H1 (cell line): ENCODE measurements around the gene MMP20. TPM values are rescaled to one million over a fixed set of nuclear protein-coding genes. Genes with fewer than 3 reads are reported as not detected.

Source experiments
- EP300 ChIP-seq, 2 experiments: IDR thresholded peaks; 1 replicate in 1 of 2; 2 replicates in 1 of 2; pipeline ENCODE4 v1.6.1; 2011 to 2012; ENCODE audit warnings: low read depth in 2 of 2, low read length in 2 of 2, mild to moderate bottlenecking in 2 of 2, borderline replicate concordance in 1 of 2, inconsistent platforms in 1 of 2, moderate library complexity in 1 of 2
- RXRA ChIP-seq: IDR thresholded peaks from 2 replicates; pipeline ENCODE4 v1.6.1; 2011; ENCODE audit warnings: low read depth, mild to moderate bottlenecking, low read length, moderate library complexity; ENCODE audit not compliant: insufficient read depth
- polyA plus RNA-seq, 7 experiments: library from polyadenylated mRNA; depleted of rRNA in 3 of 7; stranded (reverse) in 5 of 7; unstranded in 2 of 7; fragments of >200 nt in 5 of 7; fragments of 200-250 nt in 2 of 7; gene quantifications; 1 replicate in 5 of 7; 2 replicates in 1 of 7; 4 replicates in 1 of 7; pipeline versions ENCODE4 v1.2.1 to v1.2.3, GENCODE V29; 2011 to 2013; ENCODE audit warnings: missing spikeins in 2 of 7, mixed read lengths in 2 of 7
- total RNA-seq: library from RNA; stranded (reverse); fragmentation: NEBNext Ultra II Directional; extraction: Animal tissue kit (Norgen Biotek cat#: 25700); gene quantifications from 2 replicates; pipeline ENCODE4 v1.2.1, GENCODE V29; 2021

Gene MMP20
- total and polyA plus RNA-seq, 2 of the 8 experiments (the other 6 are each of a cell fraction or from before 2014, with no cell fraction given) = not detected

DNA sequence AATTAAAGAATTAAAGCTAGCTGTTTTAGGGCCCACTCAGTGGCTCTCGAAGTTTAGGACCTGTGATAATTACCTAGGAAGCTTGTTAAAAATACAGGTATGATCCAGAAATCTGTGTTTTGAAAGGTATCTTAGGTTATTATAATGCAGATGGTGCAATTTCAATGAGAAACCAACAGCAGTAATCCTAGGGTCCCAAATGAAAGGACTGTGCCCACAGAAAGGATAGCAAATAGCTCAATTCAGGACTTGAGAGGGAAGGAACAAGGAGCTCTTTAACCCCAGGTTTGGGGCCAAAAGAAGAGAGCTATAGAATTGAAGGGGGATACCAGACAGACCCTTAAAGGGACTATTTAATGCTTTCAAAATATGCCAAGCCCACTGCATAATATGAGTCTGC is 11.7 kb downstream of the MMP20 start (continued):
- TF ChIP-seq RXRA (no peak), EP300 (IDR thresholded peaks at IDR 0.05; ENCODE audit: borderline replicate concordance in 1 of 2, low read depth in 2 of 2, low read length in 2 of 2) (no peak)
